Neural progenitor cell (in vitro differentiated cells): ENCODE measurements around the gene ADGRV1. TPM values are rescaled to one million over a fixed set of nuclear protein-coding genes. Genes with fewer than 3 reads are reported as not detected.

Experiments
- DNase-seq: peaks from one replicate; pipeline ENCODE4 v3.0.0-alpha.2; 2016; ENCODE audit warnings: low spot score
- H2AFZ ChIP-seq: fragments of 200-600 bp; sonication (generic); replicated peaks from 2 replicates; pipeline ENCODE4 v1.6.1; 2016; ENCODE audit warnings: antibody characterized with exemption
- H3F3A ChIP-seq: fragments of 200-600 bp; sonication (generic); 2 replicates; pipeline ENCODE4 v1.6.1; 2016; ENCODE audit warnings: antibody characterized with exemption, low read depth
- H3K27ac ChIP-seq: fragments of 200-600 bp; sonication (generic); 2 replicates; pipeline ENCODE4 v1.5.1; 2016; ENCODE audit warnings: mild to moderate bottlenecking
- H3K27me3 ChIP-seq: fragments of 200-600 bp; sonication (generic); 2 replicates; pipeline ENCODE4 v1.6.1; 2016; ENCODE audit warnings: mild to moderate bottlenecking, moderate library complexity
- H3K36me3 ChIP-seq: fragments of 200-600 bp; sonication (generic); 2 replicates; pipeline ENCODE4 v1.5.1; 2016
- H3K4me1 ChIP-seq: fragments of 200-600 bp; sonication (generic); 2 replicates; pipeline ENCODE4 v1.6.1; 2016; ENCODE audit warnings: mixed run types
- H3K4me2 ChIP-seq: fragments of 200-600 bp; sonication (generic); 2 replicates; pipeline ENCODE4 v1.6.1; 2016
- H3K4me3 ChIP-seq: fragments of 200-600 bp; sonication (generic); 2 replicates; pipeline ENCODE4 v1.5.1; 2016
- H3K79me2 ChIP-seq: fragments of 200-600 bp; sonication (generic); 2 replicates; pipeline ENCODE4 v1.6.1; 2016; ENCODE audit warnings: low read depth
- H3K9ac ChIP-seq: fragments of 200-600 bp; sonication (generic); 2 replicates; pipeline ENCODE4 v1.6.1; 2016
- H3K9me3 ChIP-seq: fragments of 200-600 bp; sonication (generic); 2 replicates; pipeline ENCODE4 v1.5.1; 2016; ENCODE audit warnings: low read depth
- H4K20me1 ChIP-seq: fragments of 200-600 bp; sonication (generic); 2 replicates; pipeline ENCODE4 v1.6.1; 2016; ENCODE audit warnings: low read depth
- H3K27ac Mint-ChIP-seq: 3 replicates; pipeline ENCODE4 v1.8.0; 2021; ENCODE audit warnings: mixed read lengths
- H3K27me3 Mint-ChIP-seq: 2 replicates; pipeline ENCODE4 v1.8.0; 2022; ENCODE audit warnings: low read depth, mild to moderate bottlenecking, inconsistent platforms, moderate library complexity, mixed read lengths; ENCODE audit not compliant: insufficient read depth
- H3K36me3 Mint-ChIP-seq: 3 replicates; pipeline ENCODE4 v1.8.0; 2021; ENCODE audit warnings: mixed read lengths
- H3K4me1 Mint-ChIP-seq: 3 replicates; pipeline ENCODE4 v1.8.0; 2021; ENCODE audit warnings: mixed read lengths
- H3K4me3 Mint-ChIP-seq: 3 replicates; pipeline ENCODE4 v1.8.0; 2021; ENCODE audit warnings: mild to moderate bottlenecking, moderate library complexity, mixed read lengths
- H3K9me3 Mint-ChIP-seq: 3 replicates; pipeline ENCODE4 v1.8.0; 2020; ENCODE audit warnings: mixed read lengths
- CTCF ChIP-seq: fragments of 200-600 bp; sonication (generic); IDR thresholded peaks from 2 replicates; pipeline ENCODE4 v1.5.1; 2017; ENCODE audit warnings: antibody characterized with exemption, mild to moderate bottlenecking
- EZH2 ChIP-seq: fragments of 200-600 bp; sonication (generic); IDR thresholded peaks from 2 replicates; pipeline ENCODE4 v1.6.1; 2017; ENCODE audit warnings: antibody characterized with exemption, mild to moderate bottlenecking, moderate library complexity
- EZH2phosphoT487 ChIP-seq: fragments of 200-600 bp; sonication (generic); IDR thresholded peaks from 2 replicates; pipeline ENCODE4 v1.6.1; 2017; ENCODE audit warnings: antibody characterized with exemption
- total RNA-seq: library from RNA; depleted of rRNA; stranded (reverse); fragments of >200 nt; gene quantifications from 2 replicates; pipeline ENCODE4 v1.2.3, GENCODE V29; 2015; ENCODE audit warnings: low replicate concordance

ADGRV1 gene
- total RNA-seq, 1 donor from 2014 or later: 151 TPM

- Histone ChIP-seq H3K79me2 (no peaks in the 10 kb centered on the region), H3K27me3 (no peaks in the 10 kb centered on the region), H3K9me3 (no peaks in the 10 kb centered on the region), H3K4me3 (no peak overlapping the region), H3K27ac (no peak overlapping the region), H3K9ac (no peak overlapping the region), H2AFZ (no peak overlapping the region), H4K20me1 (peaks cover 9% of the 10 kb centered on the region), H3K4me2 (no peak overlapping the region), H3K4me1 (peaks cover 17% of the 10 kb centered on the region), H3K36me3 (no peaks in the 10 kb centered on the region), H3F3A (peaks cover 11% of the 10 kb centered on the region)
- Mint-ChIP-seq H3K4me3 (no peak overlapping the region), H3K9me3 (no peaks in the 10 kb centered on the region), H3K4me1 (peaks cover 17% of the 10 kb centered on the region), H3K27me3 (no peaks in the 10 kb centered on the region), H3K36me3 (peaks cover 1% of the 10 kb centered on the region), H3K27ac (no peak overlapping the region)
- no peak for DNase-seq
- TF ChIP-seq EZH2 (no peak), CTCF (no peak), EZH2phosphoT487 (no peak)
Measured at GRCh38 chr5:91024206-91024605, 465.6 kb downstream of the ADGRV1 start.

GRCh38 chr5:91024727-91025126 is 466.1 kb downstream of the ADGRV1 start:
- Histone ChIP-seq H3K79me2 (no peaks in the 10 kb centered on the region), H3K27ac (no peak overlapping the region), H3K9ac (no peak overlapping the region), H3K4me2 (no peak overlapping the region), H2AFZ (no peak overlapping the region), H3K4me3 (no peak overlapping the region), H3K36me3 (no peaks in the 10 kb centered on the region), H3F3A (peaks cover 11% of the 10 kb centered on the region), H3K9me3 (no peaks in the 10 kb centered on the region), H3K27me3 (no peaks in the 10 kb centered on the region), H4K20me1 (peaks cover 9% of the 10 kb centered on the region), H3K4me1 (peaks cover 17% of the 10 kb centered on the region)
- DNase-seq: no peak
- Mint-ChIP-seq H3K36me3 (peaks cover 1% of the 10 kb centered on the region), H3K4me3 (no peak overlapping the region), H3K9me3 (no peaks in the 10 kb centered on the region), H3K27me3 (no peaks in the 10 kb centered on the region), H3K4me1 (peaks cover 17% of the 10 kb centered on the region), H3K27ac (no peak overlapping the region)
- TF ChIP-seq CTCF (no peak), EZH2 (no peak), EZH2phosphoT487 (no peak)

- Histone ChIP-seq H3K9ac (no peak overlapping the region), H3K79me2 (no peaks in the 10 kb centered on the region), H3F3A (peaks cover 11% of the 10 kb centered on the region), H3K4me3 (no peak overlapping the region), H4K20me1 (peaks cover 9% of the 10 kb centered on the region), H2AFZ (no peak overlapping the region), H3K9me3 (no peaks in the 10 kb centered on the region), H3K36me3 (no peaks in the 10 kb centered on the region), H3K27ac (no peak overlapping the region), H3K4me2 (no peak overlapping the region), H3K4me1 (peaks cover 13% of the 10 kb centered on the region), H3K27me3 (no peaks in the 10 kb centered on the region)
- Mint-ChIP-seq H3K27ac (no peak overlapping the region), H3K27me3 (no peaks in the 10 kb centered on the region), H3K4me3 (no peak overlapping the region), H3K4me1 (peaks cover 15% of the 10 kb centered on the region), H3K9me3 (no peaks in the 10 kb centered on the region), H3K36me3 (peaks cover 1% of the 10 kb centered on the region)
- TF ChIP-seq EZH2 (no peak), CTCF (no peak), EZH2phosphoT487 (no peak)
- DNase-seq: no peak
Measured at GRCh38 chr5:91025449-91025848, 466.9 kb downstream of the ADGRV1 start.
